T-cell (primary cell): ENCODE data around the gene TRIM41. TPM values are rescaled to one million over a fixed set of nuclear protein-coding genes. Genes with fewer than 3 reads are reported as not detected.
"Not testable (repeated sequence)": the region's sequence is repeated elsewhere in the genome, so short reads cannot be mapped to it uniquely, and the experiment has no call there.

ENCODE experiments used
- ATAC-seq, 4 experiments: fragments of 200-7000 bp in 3 of 4; fragments of 150-1000 bp in 1 of 4; cut with Tn5 transposase; replicated peaks in 1 of 4; 1 replicate in 3 of 4; 2 replicates in 1 of 4; pipeline ENCODE4 v1.10.0; 2021; ENCODE audit warnings: moderate library complexity in 3 of 4, mild to moderate bottlenecking in 2 of 4, moderate number of reproducible peaks in 1 of 4
- CTCF ChIA-PET, 2 donors: fragments of 300-600 bp; sonication (Branson Sonifier 250); formaldehyde crosslinking; loops; one replicate each; lab custom pipeline; 2022; ENCODE audit warnings: antibody characterized with exemption in 2 of 2; lab: Charles Lee
- POLR2A ChIA-PET, 2 donors: fragments of 300-600 bp; sonication (Branson Sonifier 250); formaldehyde crosslinking; loops; one replicate each; lab custom pipeline; 2022; ENCODE audit warnings: antibody characterized with exemption in 2 of 2; lab: Charles Lee
- DNase-seq, 35 experiments: peaks; one replicate each; pipeline versions ENCODE4 v3.0.0 to v3.0.0-alpha.2; 2013 to 2023
- H3K27ac ChIP-seq: one replicate; pipeline ENCODE4 v1.5.1; 2013; ENCODE audit warnings: low read length
- H3K27me3 ChIP-seq, 2 experiments: replicated peaks in 1 of 2; 1 replicate in 1 of 2; 2 replicates in 1 of 2; pipeline versions ENCODE4 v1.6.1 to v1.7.0; 2013; ENCODE audit warnings: low read length in 1 of 2, mixed read lengths in 1 of 2; ENCODE audit not compliant: control insufficient read depth in 2 of 2, insufficient read depth in 2 of 2; ENCODE audit errors: extremely low read depth in 1 of 2
- H3K36me3 ChIP-seq, 2 donors: 1 replicate in 1 of 2; 2 replicates in 1 of 2; pipeline versions ENCODE4 v1.6.1 to v1.7.0; 2013; ENCODE audit warnings: low read length in 1 of 2; ENCODE audit not compliant: control insufficient read depth in 2 of 2, insufficient read depth in 1 of 2; ENCODE audit errors: extremely low read depth in 1 of 2
- H3K4me1 ChIP-seq, 2 experiments: 1 replicate in 1 of 2; 2 replicates in 1 of 2; pipeline versions ENCODE4 v1.6.1 to v1.7.0; 2013; ENCODE audit warnings: low read length in 2 of 2, mixed read lengths in 1 of 2; ENCODE audit not compliant: insufficient read depth in 2 of 2, control insufficient read depth in 1 of 2; ENCODE audit errors: extremely low read depth in 1 of 2
- H3K4me3 ChIP-seq, 2 donors: 1 replicate in 1 of 2; 2 replicates in 1 of 2; pipeline versions ENCODE4 v1.5.1 to v1.7.0; 2013; ENCODE audit warnings: mild to moderate bottlenecking in 2 of 2, low read length in 1 of 2, moderate library complexity in 1 of 2; ENCODE audit not compliant: control insufficient read depth in 1 of 2; ENCODE audit errors: extremely low read depth in 1 of 2
- H3K9me3 ChIP-seq: 2 replicates; pipeline ENCODE4 v1.7.0; 2013
- H3K27ac Mint-ChIP-seq, 2 donors: one replicate each; pipeline ENCODE4 v1.8.0; 2020 to 2021; ENCODE audit warnings: mild to moderate bottlenecking in 2 of 2, mixed read lengths in 2 of 2
- H3K27me3 Mint-ChIP-seq, 2 donors: one replicate each; pipeline ENCODE4 v1.8.0; 2021 to 2022; ENCODE audit warnings: mixed read lengths in 2 of 2
- H3K36me3 Mint-ChIP-seq: one replicate; pipeline ENCODE4 v1.8.0; 2021; ENCODE audit warnings: mixed read lengths
- H3K4me1 Mint-ChIP-seq, 3 donors: one replicate each; pipeline ENCODE4 v1.8.0; 2020 to 2022; ENCODE audit warnings: mixed read lengths in 3 of 3, mild to moderate bottlenecking in 1 of 3
- H3K4me3 Mint-ChIP-seq, 3 donors: one replicate each; pipeline ENCODE4 v1.8.0; 2020 to 2022; ENCODE audit warnings: mild to moderate bottlenecking in 3 of 3, mixed read lengths in 3 of 3, moderate library complexity in 3 of 3
- H3K9me3 Mint-ChIP-seq, 3 donors: one replicate each; pipeline ENCODE4 v1.8.0; 2020 to 2022; ENCODE audit warnings: mixed read lengths in 3 of 3
- WGBS: methylation state at CpG from one replicate; pipeline ENCODE4 v1.1.5; 2013; ENCODE audit warnings: missing lambda C conversion rate; ENCODE audit not compliant: insufficient coverage; 5-methylcytosine and 5-hydroxymethylcytosine counted together
- total RNA-seq, 35 experiments: library from RNA in 6 of 35; stranded (reverse) in 6 of 35; fragments of 120-200 nt in 1 of 35; gene quantifications; one replicate each; pipeline versions ENCODE4 v1.2.1 to v1.2.4 and lab custom pipeline; 2013 to 2026

Gene TRIM41
- total RNA-seq, 5 donors from 2014 or later (not counting 1 experiment from before 2014, with no cell fraction given), result 32.2 to 46.2 (median 36.7) TPM

- H3K4me3 ChIP-seq, result no peak overlapping the region
- H3K4me1 ChIP-seq, result peaks cover 6 to 21% of the 10 kb centered on the region in 2 experiments
- H3K27ac ChIP-seq, result no peak overlapping the region
- no peak for ATAC-seq
- Mint-ChIP-seq H3K27me3 (no peaks in the 10 kb centered on the region), H3K4me1 (peaks cover 21 to 39% (median 26%) of the 10 kb centered on the region in 3 donors), H3K4me3 (no peak overlapping the region), H3K27ac (no peak overlapping the region), H3K9me3 (peaks cover 0 to 5% (median 0%) of the 10 kb centered on the region in 3 donors), H3K36me3 (no peaks in the 10 kb centered on the region)
- ChIA-PET CTCF (interaction anchor here (0.5 to 0.6 kb wide), 3 partner anchors 18 to 380 kb away, joined by 4 to 6 read pairs (median 6); no protein-coding TSS in a partner anchor), POLR2A (interaction anchor here (0.6 kb wide), 2 partner anchors 1354 to 1588 kb away, joined by 3 to 4 read pairs; partner anchors contain the start of gene HNRNPH1 (in 1 of the 2))
- whole genome bisulfite sequencing, result 100% methylated on average over 2 of the region's 6 CpGs
- no peaks in the 10 kb centered on the region for H3K9me3 ChIP-seq
- no peaks in the 10 kb centered on the region for H3K27me3 ChIP-seq
- no peaks in the 10 kb centered on the region for H3K36me3 ChIP-seq
- no peak for DNase-seq
Observed at GRCh38 chr5:181212080-181212479, 11.0 kb upstream of the TRIM41 start.

- WGBS, result no CpG with 5 or more reads among the region's 2 CpGs
- no peaks in the 10 kb centered on the region for H3K27me3 ChIP-seq
- H3K36me3 Mint-ChIP-seq, result no peaks in the 10 kb centered on the region
- ChIA-PET POLR2A (interaction anchor here in 1 of 2 donors (0.6 kb wide), 1 partner anchor 36 kb away, joined by 11 read pairs; no protein-coding TSS in a partner anchor), CTCF (no interaction called here)
- H3K27me3 Mint-ChIP-seq, result no peaks in the 10 kb centered on the region
- H3K4me3 ChIP-seq, result no peak overlapping the region
- peaks cover 14 to 39% (median 23%) of the 10 kb centered on the region in 3 donors for H3K4me1 Mint-ChIP-seq
- peak overlapping the region in 1 of 2 donors; percentile 61 for H3K27ac Mint-ChIP-seq
- ATAC-seq, result no peak
- H3K27ac ChIP-seq, result no peak overlapping the region
- H3K9me3 ChIP-seq, result no peaks in the 10 kb centered on the region
- H3K9me3 Mint-ChIP-seq, result peaks cover 0 to 5% (median 0%) of the 10 kb centered on the region in 3 donors
- no peak for DNase-seq
- no peaks in the 10 kb centered on the region for H3K36me3 ChIP-seq
- H3K4me1 ChIP-seq, result peaks cover 6 to 23% of the 10 kb centered on the region in 2 experiments
- H3K4me3 Mint-ChIP-seq, result no peak overlapping the region
Observed at GRCh38 chr5:181212934-181213333, 10.1 kb upstream of the TRIM41 start.

DNA sequence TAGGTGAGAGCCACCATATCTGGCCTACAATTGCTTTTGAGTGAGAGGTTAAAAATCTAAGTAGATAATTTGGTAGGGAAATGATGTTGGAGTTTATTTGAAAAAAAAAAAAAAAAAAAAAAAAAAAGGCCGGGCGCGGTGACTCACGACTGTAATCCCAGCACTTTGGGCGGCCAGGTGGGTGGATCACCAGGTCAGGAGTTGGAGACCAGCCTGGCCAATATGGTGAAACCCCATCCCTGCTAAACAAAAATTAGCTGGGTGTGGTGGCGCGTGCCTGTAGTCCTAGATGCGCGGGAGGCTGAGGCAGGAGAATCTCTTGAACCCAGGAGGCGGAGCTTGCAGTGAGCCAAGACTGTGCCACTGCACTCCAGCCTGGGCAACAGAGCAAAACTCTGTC is 8.8 kb upstream of the TRIM41 start:
- ATAC-seq, H3K4me3 Mint-ChIP-seq, H3K27ac ChIP-seq, H3K9me3 ChIP-seq, H3K27ac Mint-ChIP-seq, DNase-seq, H3K27me3 ChIP-seq, H3K9me3 Mint-ChIP-seq, H3K36me3 ChIP-seq, H3K36me3 Mint-ChIP-seq, H3K27me3 Mint-ChIP-seq, POLR2A ChIA-PET, CTCF ChIA-PET, H3K4me3 ChIP-seq: not testable (repeated sequence)
- peaks cover 6 to 32% of the 10 kb centered on the region in 2 experiments for H3K4me1 ChIP-seq
- H3K4me1 Mint-ChIP-seq, result peaks cover 18 to 40% (median 24%) of the 10 kb centered on the region in 3 donors
- WGBS, result 85% methylated on average over 7 of the region's 10 CpGs

- CTCF ChIA-PET, result interaction anchor here (1.0 to 1.5 kb wide), 2 partner anchors 9 kb away, joined by 7 read pairs; no protein-coding TSS in a partner anchor
- peak in 15 of 35 experiments; percentile 19 to 73 (median 37) for DNase-seq
- Histone ChIP-seq H3K36me3 (no peaks in the 10 kb centered on the region), H3K27me3 (no peaks in the 10 kb centered on the region), H3K27ac (peak overlapping the region; percentile 53), H3K4me3 (peak overlapping the region; percentile 66 to 79), H3K9me3 (no peaks in the 10 kb centered on the region), H3K4me1 (peaks cover 7 to 51% of the 10 kb centered on the region in 2 experiments)
- Mint-ChIP-seq H3K36me3 (no peaks in the 10 kb centered on the region), H3K4me1 (peaks cover 29 to 52% (median 37%) of the 10 kb centered on the region in 3 donors), H3K9me3 (no peaks in the 10 kb centered on the region), H3K27ac (peak overlapping the region; percentile 84 to 87), H3K27me3 (peaks cover 0 to 1% of the 10 kb centered on the region in 2 donors), H3K4me3 (peak overlapping the region; percentile 89 to 91 (median 89))
- WGBS, result 35% methylated on average over 31 of the region's 44 CpGs
- peak in 1 of 4 experiments; percentile 33 for ATAC-seq
- POLR2A ChIA-PET, result no interaction called here
Observed at GRCh38 chr5:181215997-181216989, 6.8 kb upstream of the TRIM41 start.

- peak; percentile 26 to 39 (median 31) for ATAC-seq
- H3K4me1 Mint-ChIP-seq, result peaks cover 38 to 60% (median 47%) of the 10 kb centered on the region in 3 donors
- WGBS, result 1% methylated on average over 43 of the region's 46 CpGs
- H3K36me3 Mint-ChIP-seq, result peaks cover 4% of the 10 kb centered on the region
- no peaks in the 10 kb centered on the region for H3K9me3 Mint-ChIP-seq
- no peaks in the 10 kb centered on the region for H3K27me3 ChIP-seq
- H3K27ac Mint-ChIP-seq, result peak overlapping the region; percentile 89 to 94
- H3K36me3 ChIP-seq, result no peaks in the 10 kb centered on the region
- H3K9me3 ChIP-seq, result no peaks in the 10 kb centered on the region
- ChIA-PET CTCF (interaction anchor here in 1 of 2 donors (1.5 kb wide), 1 partner anchor 10 kb away, joined by 7 read pairs; no protein-coding TSS in a partner anchor), POLR2A (no interaction called here)
- H3K27me3 Mint-ChIP-seq, result peaks cover 0 to 6% of the 10 kb centered on the region in 2 donors
- H3K4me3 ChIP-seq, result peak overlapping the region; percentile 66 to 79
- DNase-seq, result peak; percentile 35 to 81 (median 57)
- peaks cover 9 to 61% of the 10 kb centered on the region in 2 experiments for H3K4me1 ChIP-seq
- peak overlapping the region; percentile 71 for H3K27ac ChIP-seq
- peak overlapping the region; percentile 89 to 91 (median 89) for H3K4me3 Mint-ChIP-seq
Observed at GRCh38 chr5:181217111-181217802, 5.8 kb upstream of the TRIM41 start.

- peak overlapping the region; percentile 89 to 91 (median 89) for H3K4me3 Mint-ChIP-seq
- H3K27ac ChIP-seq, result peak overlapping the region; percentile 71
- H3K4me1 Mint-ChIP-seq, result peaks cover 41 to 65% (median 48%) of the 10 kb centered on the region in 3 donors
Observed at GRCh38 chr5:181217803-181218062, 5.3 kb upstream of the TRIM41 start.

More at GRCh38 chr5:181217803-181218062, 5.3 kb upstream of the TRIM41 start:
- Mint-ChIP-seq H3K27ac (peak overlapping the region; percentile 89 to 94), H3K36me3 (peaks cover 5% of the 10 kb centered on the region), H3K9me3 (no peaks in the 10 kb centered on the region), H3K27me3 (peaks cover 0 to 7% of the 10 kb centered on the region in 2 donors)
- H3K36me3 ChIP-seq, result no peaks in the 10 kb centered on the region
- peak overlapping the region; percentile 66 to 79 for H3K4me3 ChIP-seq
- no peaks in the 10 kb centered on the region for H3K9me3 ChIP-seq
- peaks cover 9 to 66% of the 10 kb centered on the region in 2 experiments for H3K4me1 ChIP-seq
- no peaks in the 10 kb centered on the region for H3K27me3 ChIP-seq
- DNase-seq, result peak in 20 of 35 experiments; percentile 21 to 68 (median 39)
- peak; percentile 20 to 44 (median 41) for ATAC-seq
- ChIA-PET CTCF (no interaction called here), POLR2A (no interaction called here)
- WGBS, result 8% methylated on average over 7 of the region's 13 CpGs
